HG02970 (cell line): ENCODE results near the gene PANK3.

Source experiments
- ATAC-seq: cut with Tn5 transposase; IDR thresholded peaks from one replicate; pipeline ENCODE4 v1.9.1; 2021; ENCODE audit warnings: mild to moderate bottlenecking, moderate library complexity, moderate number of reproducible peaks; ENCODE audit not compliant: unreplicated experiment, low FRiP score

PANK3 gene

DNA sequence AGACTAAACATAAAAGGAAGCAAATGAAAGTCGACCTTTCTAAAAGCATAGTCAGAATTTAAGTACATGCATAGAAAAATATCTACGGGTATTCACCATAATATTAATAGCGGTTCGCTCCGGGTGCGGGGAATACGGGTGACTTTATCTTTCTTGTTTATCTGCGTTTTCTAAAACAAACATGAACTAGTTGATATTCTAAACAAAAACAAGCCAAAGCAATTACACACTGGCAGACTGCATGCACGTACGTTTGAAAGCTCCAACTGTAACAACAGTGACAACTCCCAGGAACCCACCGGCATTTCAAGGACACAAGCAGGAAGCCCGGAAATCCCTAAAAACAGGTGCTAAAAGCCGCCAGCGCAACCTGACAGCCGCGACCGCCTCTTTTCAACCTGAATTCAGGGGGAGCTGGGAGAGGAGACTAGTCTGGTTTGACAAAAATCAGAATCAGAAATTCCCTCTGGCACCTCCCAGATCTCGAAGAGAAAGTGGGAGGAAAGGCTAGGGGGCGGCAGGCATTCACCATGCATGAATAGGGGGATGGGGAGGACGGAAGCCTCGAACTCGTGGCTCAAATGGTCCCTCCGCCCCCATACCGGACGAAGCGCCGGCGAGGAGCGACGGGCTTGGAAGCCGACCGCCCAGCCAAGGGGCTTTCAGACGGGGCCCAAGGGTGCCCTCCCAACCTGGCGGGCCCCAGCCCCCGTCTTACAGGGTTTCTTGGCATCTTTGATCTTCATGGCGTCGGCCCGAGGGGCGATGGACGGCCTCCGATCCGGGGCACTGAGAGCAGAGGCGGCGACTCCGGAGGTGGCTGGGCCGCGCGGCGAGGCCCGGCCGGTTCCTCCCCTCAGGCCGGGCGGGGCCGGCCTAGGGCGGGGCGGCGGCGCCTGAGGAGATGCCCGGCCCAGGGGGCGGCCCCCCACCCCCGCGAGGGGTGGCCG is at the start of gene PANK3:
TSS of gene PANK3 (minus strand) at position 831 of the 950 bp plus-strand sequence. CDS start at position 746, 85 bp downstream.
- peak; percentile 57 for ATAC-seq

DNA sequence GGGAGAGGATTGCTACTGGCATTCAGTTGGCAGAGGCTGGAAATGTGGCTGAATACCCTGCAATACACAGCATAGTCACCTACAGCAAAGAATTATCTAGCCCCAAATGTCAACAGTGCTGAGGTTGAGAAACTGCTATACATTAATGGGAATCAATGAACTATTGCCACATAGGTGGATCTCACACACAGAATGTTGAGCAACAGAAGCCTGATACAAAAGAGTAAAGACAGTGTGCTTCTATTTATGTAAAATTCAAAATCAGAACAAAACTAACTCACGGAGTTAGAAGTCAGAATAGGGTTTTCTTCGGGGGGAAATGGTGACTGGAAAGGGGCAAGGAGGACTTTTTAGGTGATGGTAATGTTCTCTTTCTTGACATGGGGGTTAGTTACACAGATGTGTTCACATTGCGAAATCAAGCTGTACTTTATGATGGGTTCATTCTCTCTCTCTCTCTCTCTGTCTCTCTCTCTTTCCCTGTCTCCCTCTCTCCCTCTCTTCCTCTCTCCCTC is 45.7 kb upstream of the PANK3 start:
- ATAC-seq, result no peak

DNA sequence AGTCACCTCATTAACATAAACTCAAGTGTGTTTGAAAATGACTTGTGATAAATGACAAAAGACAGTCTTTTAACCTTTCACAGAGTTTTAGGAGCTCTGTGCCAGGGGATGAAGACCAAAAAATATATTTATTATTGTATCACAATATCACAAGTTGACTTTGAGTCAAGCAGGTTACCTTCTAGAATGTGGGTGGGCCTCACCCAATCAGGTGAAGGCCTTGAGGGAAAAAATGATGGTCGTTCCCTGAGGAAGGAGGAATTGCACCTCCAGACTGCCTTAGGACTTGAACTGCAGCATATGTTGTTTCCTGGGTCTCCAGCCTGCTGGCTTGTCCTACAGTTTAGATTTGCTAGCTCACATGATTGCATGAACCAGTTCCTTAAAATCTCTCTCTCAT is 41.6 kb upstream of the PANK3 start:
- no peak for ATAC-seq

DNA sequence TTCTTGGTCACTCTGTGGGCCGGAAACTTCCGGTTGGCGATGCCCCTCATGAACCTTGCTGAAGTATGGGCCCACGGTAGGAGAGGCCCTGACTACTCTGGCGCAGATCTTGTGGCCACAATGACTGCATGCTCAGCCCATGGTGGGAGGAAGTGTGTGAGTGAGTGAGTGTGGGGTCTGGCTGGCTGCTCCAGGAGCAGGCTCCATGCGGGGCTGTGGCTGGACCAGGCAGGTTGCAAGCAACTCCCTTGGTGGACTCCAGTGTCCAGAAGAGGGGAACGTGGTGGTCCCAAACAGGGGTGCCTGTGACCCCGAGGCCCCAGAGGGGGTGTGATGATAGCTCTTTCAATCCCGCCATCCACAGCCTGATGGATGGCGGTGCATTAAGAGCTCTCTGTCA is 35.5 kb upstream of the PANK3 start:
- no peak for ATAC-seq

DNA sequence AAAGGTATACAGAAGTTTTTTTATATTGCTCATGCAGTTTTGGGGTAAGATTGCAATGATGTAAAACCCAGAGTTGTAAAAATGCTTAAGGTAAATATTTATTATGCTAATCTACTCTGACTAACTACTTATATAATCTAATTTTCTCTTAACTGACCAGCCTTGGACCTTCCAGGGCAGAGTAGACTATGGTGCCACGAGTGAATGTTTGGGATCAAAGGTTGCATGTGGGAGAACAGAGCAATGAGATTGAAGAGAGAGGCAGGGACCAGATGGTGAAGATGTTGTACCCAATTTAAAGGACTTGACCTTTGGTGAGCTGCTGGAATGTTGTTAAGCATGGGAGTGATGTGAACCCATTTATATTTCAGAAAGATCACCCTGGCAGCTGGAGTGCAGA is 34.8 kb upstream of the PANK3 start:
- ATAC-seq, result no peak

DNA sequence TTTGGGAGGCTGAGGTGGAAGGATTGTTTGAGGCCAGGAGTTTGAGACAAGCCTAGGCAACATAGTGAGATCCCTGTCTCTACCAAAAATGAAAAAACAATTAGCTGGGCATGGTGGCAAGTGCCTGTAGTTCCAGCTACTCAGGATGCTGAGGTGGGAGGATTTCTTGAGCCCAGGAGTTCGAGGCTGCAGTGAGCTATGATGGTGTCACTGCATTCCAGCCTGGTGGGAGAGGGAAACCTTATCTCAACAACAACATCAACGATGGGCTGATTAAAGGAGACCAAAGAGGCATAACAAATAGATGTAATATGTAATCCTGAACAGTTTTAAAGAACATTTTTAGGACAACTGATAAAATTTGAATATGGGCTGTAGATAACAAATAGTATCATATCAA is 34.2 kb upstream of the PANK3 start:
- ATAC-seq, result no peak

DNA sequence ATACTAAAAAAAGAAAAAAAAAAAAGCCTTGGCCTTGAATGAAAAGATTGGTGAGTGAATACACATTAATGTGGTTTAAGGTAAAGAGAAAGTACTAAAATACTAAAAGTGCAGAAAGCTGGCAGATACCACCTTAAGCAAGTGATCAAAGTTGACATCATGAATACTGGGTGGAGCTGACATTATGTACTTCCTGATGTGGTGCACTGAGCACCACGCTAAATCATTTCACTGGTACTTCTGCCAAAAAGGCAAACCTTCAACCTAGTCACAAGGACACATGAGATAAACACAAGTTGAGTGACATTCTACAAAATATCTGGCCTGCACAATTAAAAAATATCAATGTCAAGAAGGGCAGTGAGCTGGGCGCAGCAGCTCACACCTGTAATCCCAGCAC is 33.8 kb upstream of the PANK3 start:
- no peak for ATAC-seq

DNA sequence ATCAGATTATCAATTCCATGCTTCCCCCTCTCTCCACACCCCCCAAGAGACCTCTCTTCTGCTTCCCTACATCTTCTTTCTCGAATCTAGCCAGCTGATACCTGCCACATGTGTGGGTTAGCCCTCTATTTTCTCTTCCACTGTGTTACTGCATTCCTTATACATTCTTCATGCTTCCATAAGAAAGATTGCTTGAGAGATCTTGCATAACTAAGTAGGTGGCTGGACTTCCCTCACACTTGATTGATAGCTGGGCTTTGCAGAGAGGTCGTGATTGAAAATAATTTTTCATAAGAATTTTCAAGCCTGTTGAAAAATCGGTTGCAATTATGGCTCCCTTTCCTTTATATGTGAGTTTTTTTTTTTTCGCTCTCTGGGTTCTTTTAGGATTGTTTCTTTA is 33.0 kb upstream of the PANK3 start:
- no peak for ATAC-seq

DNA sequence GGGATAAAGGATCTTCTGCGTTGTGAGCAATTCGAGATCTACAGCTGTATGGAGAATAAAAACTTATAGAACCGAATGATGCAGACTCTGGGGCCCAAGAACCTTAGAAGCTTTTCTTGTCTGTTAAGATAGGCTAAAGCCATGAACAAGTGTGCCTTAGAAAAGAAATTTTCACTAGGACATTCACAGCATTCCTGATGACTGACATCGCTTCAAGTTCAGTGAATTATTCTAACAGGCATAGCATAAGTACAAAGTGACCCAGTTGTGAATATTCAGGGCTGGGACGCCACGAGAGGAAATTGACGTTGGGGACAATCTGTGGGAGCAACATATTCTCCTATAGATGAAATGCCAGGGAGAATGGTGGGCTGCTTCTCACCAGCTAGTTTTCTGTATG is 32.0 kb upstream of the PANK3 start:
- ATAC-seq, result no peak

DNA sequence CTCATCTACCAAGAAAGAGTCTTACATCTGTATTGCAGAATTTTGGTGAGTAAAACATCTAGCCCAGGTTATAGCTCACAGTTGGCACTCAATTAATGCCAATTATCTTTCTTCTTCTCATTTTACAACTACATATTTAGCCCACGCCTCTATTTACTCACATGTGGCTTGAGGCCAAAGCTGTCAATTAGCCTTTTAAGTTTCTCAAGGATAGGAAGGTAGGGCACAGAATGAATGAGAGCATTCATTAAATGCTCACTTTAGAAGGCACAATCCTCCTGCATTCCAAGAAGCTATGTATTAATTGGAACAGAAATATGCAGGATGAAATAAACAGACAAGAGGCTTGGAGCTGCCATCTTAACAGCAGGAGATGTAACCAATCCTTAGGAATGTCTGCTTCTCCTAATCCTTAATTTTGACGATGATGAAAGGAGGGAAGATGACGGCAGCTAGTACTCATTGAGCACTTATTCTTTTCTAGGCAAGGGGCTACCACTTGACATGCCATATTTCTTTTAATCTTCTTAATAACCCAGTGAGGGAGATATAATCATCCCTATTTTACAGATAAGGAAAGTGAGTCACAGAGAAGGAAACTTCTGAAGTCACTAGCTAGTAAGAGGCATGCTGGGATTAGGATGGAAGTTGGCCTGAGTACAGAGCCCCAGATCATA is 30.8 kb upstream of the PANK3 start:
- no peak for ATAC-seq

DNA sequence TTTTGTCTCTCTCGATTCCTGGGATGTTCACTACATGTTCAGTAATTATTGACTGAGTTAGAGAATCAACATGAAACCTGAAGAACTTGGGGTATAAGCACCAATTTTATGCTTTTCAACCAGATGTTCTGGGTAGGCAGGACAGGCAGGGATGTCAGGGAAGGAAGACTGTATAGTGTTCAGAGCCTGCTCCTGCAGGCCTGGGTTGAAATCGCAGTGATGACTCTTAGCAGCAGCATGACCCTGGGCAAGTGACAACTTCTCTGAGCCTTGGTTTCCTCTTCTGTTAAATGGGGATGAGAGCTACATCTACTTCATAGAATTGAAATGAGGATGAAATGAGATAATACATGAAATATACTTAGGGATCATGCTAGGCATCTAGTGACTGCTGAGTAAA is 29.7 kb upstream of the PANK3 start:
- ATAC-seq, result no peak

DNA sequence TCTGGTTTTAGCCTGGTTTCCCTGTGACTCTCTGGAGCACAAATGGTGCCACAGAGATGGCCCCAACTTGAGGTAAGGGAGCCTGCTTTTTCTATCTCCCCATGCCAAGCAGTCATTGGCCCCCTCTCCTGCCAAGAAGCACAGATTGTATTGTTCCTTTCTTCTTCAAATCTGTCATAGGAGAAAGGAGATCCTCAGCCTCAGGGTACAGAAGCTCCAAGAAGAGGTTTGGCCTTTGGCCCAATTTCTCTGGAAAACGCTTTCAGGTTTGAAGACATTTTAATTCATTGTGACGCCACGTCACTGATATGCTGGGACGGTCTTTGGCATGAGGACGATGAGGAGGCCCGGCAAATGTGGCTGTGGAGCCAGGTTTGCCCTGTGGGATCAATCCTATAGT is 29.2 kb upstream of the PANK3 start:
- no peak for ATAC-seq

DNA sequence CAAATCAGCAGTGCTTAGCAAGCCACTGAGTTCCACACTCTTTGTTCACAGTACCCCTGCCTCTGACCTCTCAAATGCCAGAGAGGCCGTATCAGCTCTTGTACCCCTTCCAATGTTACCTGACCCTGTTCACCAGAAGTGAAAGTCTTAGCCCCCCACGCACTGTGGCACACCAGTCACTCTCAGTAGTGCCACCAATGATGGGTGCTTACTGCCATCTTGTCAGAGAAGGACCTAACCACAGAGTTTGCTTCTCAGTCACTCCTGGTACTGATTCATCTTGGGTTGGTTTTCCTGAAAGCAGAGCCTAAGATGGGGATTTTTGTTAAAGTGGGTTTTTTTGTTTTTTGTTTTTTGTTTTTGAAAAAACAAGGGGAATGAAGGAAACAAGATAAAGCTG is 28.8 kb upstream of the PANK3 start:
- no peak for ATAC-seq

DNA sequence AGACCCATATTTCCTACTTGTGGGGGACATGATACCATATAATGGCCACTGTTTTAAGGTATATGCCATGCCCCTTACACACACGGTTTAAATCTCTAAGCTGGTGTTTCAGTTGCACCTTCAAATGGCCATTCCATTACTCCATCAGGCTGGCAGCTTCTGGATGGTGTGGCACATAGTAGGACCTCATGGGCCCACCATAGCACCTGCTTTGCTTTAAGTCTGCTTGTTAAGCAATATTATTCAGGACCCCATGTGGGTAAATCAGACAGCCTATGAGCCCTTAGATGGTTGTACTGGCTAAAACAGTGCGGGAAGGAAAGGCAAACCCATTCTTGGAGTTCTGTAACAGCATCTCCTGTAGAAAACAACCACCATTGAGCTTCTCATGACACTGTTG is 27.4 kb upstream of the PANK3 start:
- no peak for ATAC-seq

DNA sequence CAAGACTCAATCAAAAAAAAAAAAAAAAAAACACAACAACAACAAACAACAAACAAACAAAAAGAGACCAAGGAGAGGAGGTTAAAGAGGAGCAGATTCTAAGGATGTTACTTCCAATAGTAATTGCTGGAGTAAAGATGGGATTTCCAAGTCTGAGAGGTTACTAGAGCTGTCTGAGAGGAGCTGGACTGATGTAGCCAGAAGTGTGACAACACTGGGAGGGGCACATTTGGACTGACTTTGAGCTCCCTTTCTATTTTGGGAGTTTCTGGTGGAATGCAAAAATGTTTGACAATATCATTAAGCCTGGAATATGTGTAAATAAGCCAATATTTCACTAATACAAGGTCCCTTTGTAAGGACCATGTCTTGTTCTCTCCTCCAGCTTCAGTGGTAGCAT is 25.3 kb upstream of the PANK3 start:
- ATAC-seq, result no peak

DNA sequence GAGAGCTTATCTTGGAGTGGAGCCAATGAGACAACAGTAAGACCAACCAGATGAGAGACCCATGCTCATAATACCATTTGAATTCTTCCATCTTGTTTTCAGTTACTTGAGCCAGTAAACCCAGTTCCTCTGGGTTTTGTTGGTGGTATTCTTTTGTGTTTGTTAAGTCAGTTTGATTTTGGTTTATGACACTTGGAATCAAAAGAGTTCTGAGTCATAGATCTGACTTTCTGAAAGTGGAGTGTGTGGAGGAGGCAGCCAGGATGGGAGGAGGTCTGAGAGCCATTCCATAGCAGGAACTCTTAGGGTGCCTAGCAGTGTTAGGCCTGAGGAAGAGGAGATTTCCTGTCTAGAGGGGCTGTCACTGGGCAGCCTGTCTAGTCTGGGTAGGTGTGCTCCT is 24.6 kb upstream of the PANK3 start:
- no peak for ATAC-seq

DNA sequence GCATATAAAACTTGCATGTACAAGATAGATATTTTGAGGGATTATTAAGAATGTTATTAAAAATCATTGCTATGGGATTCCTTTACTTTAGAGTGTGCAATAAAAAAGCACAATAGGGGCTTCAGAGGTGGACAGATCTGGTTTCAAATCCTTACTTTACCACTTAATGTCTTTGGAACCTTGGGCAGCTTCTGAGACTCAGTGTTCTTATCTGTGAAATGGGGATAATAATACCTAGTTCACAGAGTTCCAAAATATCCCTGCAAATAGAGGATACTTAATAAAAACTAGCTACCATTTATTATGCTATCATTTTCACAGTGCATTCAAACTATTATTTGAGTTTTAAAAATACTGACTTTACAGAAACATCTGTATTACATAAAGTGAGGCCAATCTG is 23.3 kb upstream of the PANK3 start:
- no peak for ATAC-seq

DNA sequence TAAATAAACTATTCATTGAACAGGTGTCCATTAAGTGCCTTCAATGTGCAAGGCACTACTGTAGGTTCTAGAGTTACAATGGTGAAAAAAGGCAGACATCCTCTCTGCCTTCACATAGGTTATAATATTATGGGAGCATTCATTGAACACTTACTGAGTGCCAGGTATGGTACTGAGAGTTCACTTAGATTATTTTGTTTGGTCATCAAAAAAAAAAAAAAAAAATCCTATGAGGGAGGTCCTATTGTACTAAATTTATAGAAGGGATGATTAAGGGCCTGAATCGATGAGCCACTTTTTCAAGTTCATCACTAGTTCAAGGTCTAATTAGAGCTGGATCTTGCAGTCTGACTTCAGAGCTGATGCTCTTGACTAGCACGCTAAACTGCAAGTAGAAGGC is 22.8 kb upstream of the PANK3 start:
- ATAC-seq, result no peak

DNA sequence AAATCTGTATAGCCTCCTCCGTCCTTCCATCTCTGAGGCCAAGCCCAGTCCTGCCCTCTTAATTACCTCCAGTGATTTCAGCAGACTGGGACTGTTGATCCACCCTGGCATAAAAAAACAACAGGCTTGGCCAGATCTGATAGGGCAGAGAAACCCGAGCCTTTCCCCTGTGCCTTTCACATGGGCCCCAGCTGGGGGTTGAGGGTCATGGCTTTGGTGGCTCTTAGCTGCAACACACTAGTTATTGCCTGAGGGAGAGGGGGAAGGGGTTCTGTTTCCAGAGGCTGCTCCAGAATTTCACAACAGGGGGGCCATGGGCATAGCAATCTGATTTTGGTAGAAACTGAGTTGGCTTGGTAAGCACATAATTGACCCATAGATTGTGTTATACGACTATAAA is 21.2 kb upstream of the PANK3 start:
- no peak for ATAC-seq

DNA sequence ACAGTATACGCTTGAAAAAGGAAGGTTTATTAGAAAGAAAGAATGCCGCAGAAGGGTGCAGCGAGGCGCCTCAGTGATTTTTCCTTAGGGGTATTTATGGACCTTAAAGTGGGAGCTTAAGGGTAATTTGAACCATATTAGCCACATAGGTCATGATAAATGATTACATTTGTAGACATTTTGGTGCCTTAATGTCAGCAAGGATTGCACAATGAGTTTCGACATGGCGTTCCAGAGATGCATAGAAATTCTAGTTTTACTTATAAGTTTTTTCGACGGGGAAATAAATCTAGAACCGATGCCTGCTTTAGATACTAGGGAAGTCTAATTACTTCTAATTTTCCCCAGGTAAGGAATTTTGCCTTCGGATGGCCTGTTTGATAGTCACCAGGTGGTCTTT is 20.7 kb upstream of the PANK3 start:
- no peak for ATAC-seq

DNA sequence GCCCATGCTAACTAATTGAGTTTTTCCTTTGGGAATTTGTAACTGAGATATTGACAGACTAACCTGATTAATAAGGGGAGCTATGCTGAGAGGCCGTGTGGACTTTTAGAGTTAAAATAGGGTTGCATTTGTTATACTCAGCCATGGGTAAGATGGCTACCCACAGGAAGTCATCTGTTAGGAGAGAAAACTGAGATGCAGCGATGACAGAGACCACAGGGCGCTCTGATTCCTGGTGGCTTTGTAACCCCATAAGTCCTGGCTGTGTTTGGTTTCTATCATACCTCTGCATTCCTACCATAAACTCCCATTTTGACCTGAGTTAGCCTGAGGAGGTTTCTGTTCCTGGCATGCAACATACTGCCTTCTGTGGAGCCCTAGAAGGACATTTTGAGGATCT is 19.5 kb upstream of the PANK3 start:
- ATAC-seq, result no peak

DNA sequence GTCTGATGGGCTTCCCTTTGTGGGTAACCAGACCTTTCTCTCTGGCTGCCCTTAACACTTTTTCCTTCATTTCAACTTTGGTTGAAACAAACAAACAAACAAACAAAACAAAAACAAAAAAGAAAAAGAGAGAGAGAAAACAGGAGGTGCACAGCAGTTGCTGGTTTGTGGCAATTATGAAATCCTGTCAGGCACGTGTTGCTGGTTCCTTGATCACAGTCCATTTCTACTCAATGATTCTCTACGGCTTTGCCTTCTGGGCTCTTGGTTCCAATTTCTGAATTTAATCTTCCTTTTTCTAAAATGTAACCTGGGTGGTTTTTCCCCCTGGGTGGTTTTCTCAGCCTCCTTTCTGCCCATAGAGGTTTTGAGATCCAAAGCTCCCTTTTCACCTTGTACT is 17.8 kb upstream of the PANK3 start:
- no peak for ATAC-seq
